Neural progenitor cell (in vitro differentiated cells): Measurements from ENCODE around the gene RGS5. TPM values are rescaled to one million over a fixed set of nuclear protein-coding genes. Genes with fewer than 3 reads are reported as not detected.
"Not testable (repeated sequence)": the region's sequence is repeated elsewhere in the genome, so short reads cannot be mapped to it uniquely, and the experiment has no call there.

Experiments
- DNase-seq: peaks from one replicate; pipeline ENCODE4 v3.0.0-alpha.2; 2016; ENCODE audit warnings: low spot score
- H2AFZ ChIP-seq: fragments of 200-600 bp; sonication (generic); replicated peaks from 2 replicates; pipeline ENCODE4 v1.6.1; 2016; ENCODE audit warnings: antibody characterized with exemption
- H3F3A ChIP-seq: fragments of 200-600 bp; sonication (generic); 2 replicates; pipeline ENCODE4 v1.6.1; 2016; ENCODE audit warnings: antibody characterized with exemption, low read depth
- H3K27ac ChIP-seq: fragments of 200-600 bp; sonication (generic); 2 replicates; pipeline ENCODE4 v1.5.1; 2016; ENCODE audit warnings: mild to moderate bottlenecking
- H3K27me3 ChIP-seq: fragments of 200-600 bp; sonication (generic); 2 replicates; pipeline ENCODE4 v1.6.1; 2016; ENCODE audit warnings: mild to moderate bottlenecking, moderate library complexity
- H3K36me3 ChIP-seq: fragments of 200-600 bp; sonication (generic); 2 replicates; pipeline ENCODE4 v1.5.1; 2016
- H3K4me1 ChIP-seq: fragments of 200-600 bp; sonication (generic); 2 replicates; pipeline ENCODE4 v1.6.1; 2016; ENCODE audit warnings: mixed run types
- H3K4me2 ChIP-seq: fragments of 200-600 bp; sonication (generic); 2 replicates; pipeline ENCODE4 v1.6.1; 2016
- H3K4me3 ChIP-seq: fragments of 200-600 bp; sonication (generic); 2 replicates; pipeline ENCODE4 v1.5.1; 2016
- H3K79me2 ChIP-seq: fragments of 200-600 bp; sonication (generic); 2 replicates; pipeline ENCODE4 v1.6.1; 2016; ENCODE audit warnings: low read depth
- H3K9ac ChIP-seq: fragments of 200-600 bp; sonication (generic); 2 replicates; pipeline ENCODE4 v1.6.1; 2016
- H3K9me3 ChIP-seq: fragments of 200-600 bp; sonication (generic); 2 replicates; pipeline ENCODE4 v1.5.1; 2016; ENCODE audit warnings: low read depth
- H4K20me1 ChIP-seq: fragments of 200-600 bp; sonication (generic); 2 replicates; pipeline ENCODE4 v1.6.1; 2016; ENCODE audit warnings: low read depth
- H3K27ac Mint-ChIP-seq: 3 replicates; pipeline ENCODE4 v1.8.0; 2021; ENCODE audit warnings: mixed read lengths
- H3K27me3 Mint-ChIP-seq: 2 replicates; pipeline ENCODE4 v1.8.0; 2022; ENCODE audit warnings: low read depth, mild to moderate bottlenecking, inconsistent platforms, moderate library complexity, mixed read lengths; ENCODE audit not compliant: insufficient read depth
- H3K36me3 Mint-ChIP-seq: 3 replicates; pipeline ENCODE4 v1.8.0; 2021; ENCODE audit warnings: mixed read lengths
- H3K4me1 Mint-ChIP-seq: 3 replicates; pipeline ENCODE4 v1.8.0; 2021; ENCODE audit warnings: mixed read lengths
- H3K4me3 Mint-ChIP-seq: 3 replicates; pipeline ENCODE4 v1.8.0; 2021; ENCODE audit warnings: mild to moderate bottlenecking, moderate library complexity, mixed read lengths
- H3K9me3 Mint-ChIP-seq: 3 replicates; pipeline ENCODE4 v1.8.0; 2020; ENCODE audit warnings: mixed read lengths
- CTCF ChIP-seq: fragments of 200-600 bp; sonication (generic); IDR thresholded peaks from 2 replicates; pipeline ENCODE4 v1.5.1; 2017; ENCODE audit warnings: antibody characterized with exemption, mild to moderate bottlenecking
- EZH2 ChIP-seq: fragments of 200-600 bp; sonication (generic); IDR thresholded peaks from 2 replicates; pipeline ENCODE4 v1.6.1; 2017; ENCODE audit warnings: antibody characterized with exemption, mild to moderate bottlenecking, moderate library complexity
- EZH2phosphoT487 ChIP-seq: fragments of 200-600 bp; sonication (generic); IDR thresholded peaks from 2 replicates; pipeline ENCODE4 v1.6.1; 2017; ENCODE audit warnings: antibody characterized with exemption
- total RNA-seq: library from RNA; depleted of rRNA; stranded (reverse); fragments of >200 nt; gene quantifications from 2 replicates; pipeline ENCODE4 v1.2.3, GENCODE V29; 2015; ENCODE audit warnings: low replicate concordance

RGS5 gene
- total RNA-seq, 1 donor from 2014 or later = 8.0 TPM

GRCh38 chr1:163241746-163242145, 39.0 kb upstream of the RGS5 start:
- Histone ChIP-seq H3K4me3 (no peak overlapping the region), H3K9me3 (no peaks in the 10 kb centered on the region), H3K36me3 (no peaks in the 10 kb centered on the region), H4K20me1 (no peaks in the 10 kb centered on the region), H3K79me2 (no peaks in the 10 kb centered on the region), H3K4me1 (no peaks in the 10 kb centered on the region), H3K27me3 (no peaks in the 10 kb centered on the region), H3F3A (no peaks in the 10 kb centered on the region), H3K4me2 (no peak overlapping the region), H3K27ac (no peak overlapping the region), H2AFZ (no peak overlapping the region), H3K9ac (no peak overlapping the region)
- no peak for DNase-seq
- no peaks in the 10 kb centered on the region for H3K9me3 Mint-ChIP-seq
- H3K36me3 Mint-ChIP-seq = no peaks in the 10 kb centered on the region
- TF ChIP-seq CTCF = no peak
- no peak for TF ChIP-seq EZH2phosphoT487
- TF ChIP-seq EZH2 = no peak
- no peak overlapping the region for H3K4me3 Mint-ChIP-seq
- no peaks in the 10 kb centered on the region for H3K27me3 Mint-ChIP-seq
- peaks cover 2% of the 10 kb centered on the region for H3K4me1 Mint-ChIP-seq
- H3K27ac Mint-ChIP-seq = no peak overlapping the region

- Mint-ChIP-seq H3K4me1 (peaks cover 2% of the 10 kb centered on the region), H3K27me3 (no peaks in the 10 kb centered on the region), H3K9me3 (no peaks in the 10 kb centered on the region), H3K36me3 (no peaks in the 10 kb centered on the region), H3K27ac (no peak overlapping the region), H3K4me3 (no peak overlapping the region)
- no peaks in the 10 kb centered on the region for H3K27me3 ChIP-seq
- H4K20me1 ChIP-seq = no peaks in the 10 kb centered on the region
- H3K4me2 ChIP-seq = no peak overlapping the region
- H3K4me3 ChIP-seq = no peak overlapping the region
- no peaks in the 10 kb centered on the region for H3K4me1 ChIP-seq
- no peaks in the 10 kb centered on the region for H3K79me2 ChIP-seq
- no peaks in the 10 kb centered on the region for H3K36me3 ChIP-seq
- no peak overlapping the region for H2AFZ ChIP-seq
- H3K9me3 ChIP-seq = no peaks in the 10 kb centered on the region
- H3K9ac ChIP-seq = no peak overlapping the region
- H3F3A ChIP-seq = no peaks in the 10 kb centered on the region
- no peak for DNase-seq
- no peak overlapping the region for H3K27ac ChIP-seq
- TF ChIP-seq CTCF = no peak
- no peak for TF ChIP-seq EZH2
These were observed 38.0 kb upstream of the RGS5 start for GRCh38 chr1:163240705-163241104.

GRCh38 chr1:163233643-163234042, 30.9 kb upstream of the RGS5 start:
- not testable (repeated sequence) for H3K9me3 ChIP-seq, H3K9ac ChIP-seq, H3K9me3 Mint-ChIP-seq, H3K4me3 Mint-ChIP-seq, H3K4me2 ChIP-seq, H3K36me3 Mint-ChIP-seq, H3K4me1 ChIP-seq, H3K4me1 Mint-ChIP-seq, H3K27ac ChIP-seq, H3K27ac Mint-ChIP-seq, H4K20me1 ChIP-seq, H3K36me3 ChIP-seq, H3K27me3 Mint-ChIP-seq, H3F3A ChIP-seq, DNase-seq, H2AFZ ChIP-seq, H3K4me3 ChIP-seq, H3K79me2 ChIP-seq, H3K27me3 ChIP-seq

- Mint-ChIP-seq H3K36me3 (no peaks in the 10 kb centered on the region), H3K9me3 (peaks cover 4% of the 10 kb centered on the region), H3K27me3 (peaks cover 4% of the 10 kb centered on the region), H3K4me3 (no peak overlapping the region), H3K27ac (no peak overlapping the region), H3K4me1 (peaks cover 2% of the 10 kb centered on the region)
- Histone ChIP-seq H3K4me2 (no peak overlapping the region), H3K9me3 (no peaks in the 10 kb centered on the region), H2AFZ (no peak overlapping the region), H3K4me3 (no peak overlapping the region), H3K27me3 (no peaks in the 10 kb centered on the region), H3K27ac (no peak overlapping the region), H4K20me1 (no peaks in the 10 kb centered on the region), H3K9ac (no peak overlapping the region), H3K79me2 (no peaks in the 10 kb centered on the region), H3K36me3 (no peaks in the 10 kb centered on the region), H3K4me1 (no peaks in the 10 kb centered on the region), H3F3A (no peaks in the 10 kb centered on the region)
- no peak for TF ChIP-seq EZH2phosphoT487
- TF ChIP-seq EZH2 = no peak
- TF ChIP-seq CTCF = no peak
- no peak for DNase-seq
These were observed 28.7 kb upstream of the RGS5 start for GRCh38 chr1:163231385-163231784.
